RWPE2 (cell line): ENCODE measurements around the gene TESK2.

ENCODE experiments used
- ATAC-seq: fragments of 200-7000 bp; cut with Tn5 transposase; 3 replicates; pipeline ENCODE4 v1.9.1; 2021; ENCODE audit warnings: low read depth
- DNase-seq: peaks from one replicate; pipeline ENCODE4 v3.0.0-alpha.2; 2020; ENCODE audit warnings: low spot score
- H3K27ac ChIP-seq: fragments of 450-650 bp; 2 replicates; pipeline ENCODE4 v1.5.1; 2017; ENCODE audit warnings: mild to moderate bottlenecking; ENCODE audit not compliant: poor library complexity, severe bottlenecking
- H3K27me3 ChIP-seq: fragments of 250-450 bp; sonication (Bioruptor Pico); 2 replicates; pipeline ENCODE4 v1.5.1; 2021; ENCODE audit warnings: mild to moderate bottlenecking, moderate library complexity; ENCODE audit not compliant: insufficient read depth, poor library complexity, severe bottlenecking
- H3K36me3 ChIP-seq: fragments of 250-450 bp; sonication (Bioruptor Pico); 2 replicates; pipeline ENCODE4 v1.5.1; 2020; ENCODE audit warnings: low read depth, mild to moderate bottlenecking, moderate library complexity
- H3K4me1 ChIP-seq: fragments of 250-450 bp; sonication (Bioruptor Pico); 2 replicates; pipeline ENCODE4 v1.5.1; 2021; ENCODE audit warnings: mild to moderate bottlenecking, moderate library complexity; ENCODE audit not compliant: insufficient read depth, poor library complexity, severe bottlenecking
- H3K4me3 ChIP-seq: fragments of 250-450 bp; sonication (Bioruptor Pico); 2 replicates; pipeline ENCODE4 v1.5.1; 2021; ENCODE audit warnings: mild to moderate bottlenecking, moderate library complexity; ENCODE audit not compliant: severe bottlenecking
- H3K9me3 ChIP-seq: fragments of 250-450 bp; sonication (Bioruptor Pico); 2 replicates; pipeline ENCODE4 v1.5.1; 2021; ENCODE audit warnings: mild to moderate bottlenecking, moderate library complexity; ENCODE audit not compliant: severe bottlenecking
- CTCF ChIP-seq: fragments of 450-650 bp; IDR thresholded peaks from one replicate; pipeline ENCODE4 v1.5.1; 2017; ENCODE audit warnings: mild to moderate bottlenecking, moderate library complexity; ENCODE audit not compliant: poor library complexity, severe bottlenecking

The TESK2 gene

GRCh38 chr1:45314266-45314665 lies 176.7 kb downstream of the TESK2 start:
- H3K27me3 ChIP-seq: no peaks in the 10 kb centered on the region
- ATAC-seq: no peak

GRCh38 chr1:45306905-45307304 lies 184.1 kb downstream of the TESK2 start:
- no peak for DNase-seq
- no peak for ATAC-seq
- Histone ChIP-seq H3K9me3 (no peaks in the 10 kb centered on the region), H3K27me3 (no peaks in the 10 kb centered on the region), H3K27ac (no peak overlapping the region), H3K4me3 (no peak overlapping the region), H3K36me3 (no peaks in the 10 kb centered on the region), H3K4me1 (peaks cover 8% of the 10 kb centered on the region)
- TF ChIP-seq CTCF: no peak

More at GRCh38 chr1:45314266-45314665, 176.7 kb downstream of the TESK2 start:
- no peak for TF ChIP-seq CTCF
- Histone ChIP-seq H3K27ac (no peak overlapping the region), H3K4me3 (no peak overlapping the region), H3K9me3 (no peaks in the 10 kb centered on the region), H3K36me3 (no peaks in the 10 kb centered on the region), H3K4me1 (no peaks in the 10 kb centered on the region)
- DNase-seq: no peak

GRCh38 chr1:45306319-45306718 lies 184.6 kb downstream of the TESK2 start:
- Histone ChIP-seq H3K27ac (no peak overlapping the region), H3K4me1 (peaks cover 8% of the 10 kb centered on the region), H3K36me3 (no peaks in the 10 kb centered on the region), H3K4me3 (no peak overlapping the region), H3K9me3 (no peaks in the 10 kb centered on the region), H3K27me3 (no peaks in the 10 kb centered on the region)
- ATAC-seq (no peak), DNase-seq (no peak)
- TF ChIP-seq CTCF: no peak

GRCh38 chr1:45305231-45305630 lies 185.7 kb downstream of the TESK2 start:
- Histone ChIP-seq H3K36me3 (no peaks in the 10 kb centered on the region), H3K4me1 (peaks cover 8% of the 10 kb centered on the region), H3K27me3 (no peaks in the 10 kb centered on the region), H3K27ac (no peak overlapping the region), H3K9me3 (no peaks in the 10 kb centered on the region), H3K4me3 (no peak overlapping the region)
- ATAC-seq (no peak), DNase-seq (no peak)
- TF ChIP-seq CTCF: no peak

- H3K4me3 ChIP-seq: peak overlapping the region; percentile 60
- no peaks in the 10 kb centered on the region for H3K9me3 ChIP-seq
- H3K27ac ChIP-seq: peak overlapping the region; percentile 41
- ATAC-seq (no peak; the same call in 2 of the 3 replicates), DNase-seq (no peak)
- no peaks in the 10 kb centered on the region for H3K27me3 ChIP-seq
- no peaks in the 10 kb centered on the region for H3K36me3 ChIP-seq
- H3K4me1 ChIP-seq: peaks cover 8% of the 10 kb centered on the region
- peak; percentile 36 for TF ChIP-seq CTCF
These were observed 186.5 kb downstream of the TESK2 start for GRCh38 chr1:45304311-45305081.
